Keratinocyte (primary cell): ENCODE measurements around the gene ADM2. TPM values are rescaled to one million over a fixed set of nuclear protein-coding genes. Genes with fewer than 3 reads are reported as not detected.
"Not testable (repeated sequence)": the region's sequence is repeated elsewhere in the genome, so short reads cannot be mapped to it uniquely, and the experiment has no call there.

Experiments used
- DNase-seq: peaks from one replicate; pipeline ENCODE4 v3.0.0-alpha.2; 2011; ENCODE audit warnings: low read depth, missing footprints, low spot score
- FAIRE-seq: peaks from 2 replicates; lab custom pipeline; 2011; peaks lifted over from hg19 to GRCh38; lab: Jason Lieb, UNC
- H2AFZ ChIP-seq: 2 replicates; pipeline ENCODE4 v1.6.0; 2012; ENCODE audit warnings: low read length, control low read depth, inconsistent platforms; ENCODE audit not compliant: control insufficient read depth
- H3K27ac ChIP-seq: 2 replicates; pipeline ENCODE4 v1.5.1; 2011; ENCODE audit warnings: low read length; ENCODE audit not compliant: control insufficient read depth, insufficient read depth
- H3K27me3 ChIP-seq: 3 replicates; pipeline ENCODE4 v1.6.0; 2011; ENCODE audit warnings: low read length; ENCODE audit not compliant: control insufficient read depth, insufficient read depth; ENCODE audit errors: extremely low read depth
- H3K36me3 ChIP-seq, 2 experiments: 2 replicates in 1 of 2; 3 replicates in 1 of 2; pipeline ENCODE4 v1.5.1; 2011; ENCODE audit warnings: low read length in 2 of 2, mild to moderate bottlenecking in 1 of 2; ENCODE audit not compliant: control insufficient read depth in 2 of 2, insufficient read depth in 2 of 2; ENCODE audit errors: extremely low read depth in 1 of 2
- H3K4me1 ChIP-seq: 3 replicates; pipeline ENCODE4 v1.5.1; 2011; ENCODE audit warnings: low read length; ENCODE audit not compliant: control insufficient read depth, insufficient read depth; ENCODE audit errors: extremely low read depth
- H3K4me2 ChIP-seq: 3 replicates; pipeline ENCODE4 v1.6.0; 2011; ENCODE audit warnings: low read depth, low read length; ENCODE audit not compliant: control insufficient read depth, insufficient read depth; ENCODE audit errors: extremely low read depth
- H3K4me3 ChIP-seq, 3 experiments: fragments of 200-600 bp in 1 of 3; sonication (generic) in 1 of 3; 2 replicates in 2 of 3; 3 replicates in 1 of 3; pipeline ENCODE4 v1.5.1; 2011 to 2016; ENCODE audit warnings: low read length in 3 of 3, mild to moderate bottlenecking in 3 of 3, control low read depth in 2 of 3, inconsistent platforms in 1 of 3, low read depth in 1 of 3, mixed read lengths in 1 of 3, mixed run types in 1 of 3, moderate library complexity in 1 of 3; ENCODE audit not compliant: control insufficient read depth in 2 of 3, insufficient read depth in 2 of 3; ENCODE audit errors: extremely low read depth in 1 of 3
- H3K79me2 ChIP-seq: 2 replicates; pipeline ENCODE4 v1.6.0; 2012; ENCODE audit warnings: low read length; ENCODE audit not compliant: control insufficient read depth, insufficient read depth
- H3K9ac ChIP-seq: 3 replicates; pipeline ENCODE4 v1.6.0; 2011; ENCODE audit warnings: low read length; ENCODE audit not compliant: control insufficient read depth, insufficient read depth; ENCODE audit errors: extremely low read depth
- H3K9me1 ChIP-seq: 3 replicates; pipeline ENCODE4 v1.6.0; 2011; ENCODE audit warnings: low read length; ENCODE audit not compliant: control insufficient read depth, insufficient read depth; ENCODE audit errors: extremely low read depth
- H3K9me3 ChIP-seq: 2 replicates; pipeline ENCODE4 v1.5.1; 2012; ENCODE audit warnings: low read depth, low read length; ENCODE audit not compliant: control insufficient read depth
- H4K20me1 ChIP-seq: 3 replicates; pipeline ENCODE4 v1.6.0; 2011; ENCODE audit warnings: low read length; ENCODE audit not compliant: control insufficient read depth, insufficient read depth; ENCODE audit errors: extremely low read depth
- CTCF ChIP-seq, 3 experiments: IDR thresholded peaks in 1 of 3; conservative IDR thresholded peaks in 1 of 3; optimal IDR thresholded peaks in 1 of 3; 2 replicates in 2 of 3; 3 replicates in 1 of 3; pipeline versions ENCODE3 to v1.5.1; 2011; ENCODE audit warnings: low read length in 3 of 3, mild to moderate bottlenecking in 3 of 3, moderate library complexity in 2 of 3, control low read depth in 1 of 3, inconsistent platforms in 1 of 3; ENCODE audit not compliant: insufficient read depth in 2 of 3; ENCODE audit errors: extremely low read depth in 1 of 3
- EZH2 ChIP-seq: IDR thresholded peaks from one replicate; pipeline ENCODE4 v1.6.1; 2012; ENCODE audit warnings: inconsistent platforms, mild to moderate bottlenecking, low read length, moderate library complexity
- dilution Hi-C: fragments of 300-500 bp; cut with MboI; formaldehyde crosslinking; loops from one replicate; pipeline ENCODE4 v1.7.0; 2020; ENCODE audit warnings: low sequenced_read_pairs; ENCODE audit not compliant: extremely low pct_ligation_motif_present
- polyA plus RNA-seq, 5 experiments: library from polyadenylated mRNA; depleted of rRNA in 3 of 5; stranded (reverse) in 3 of 5; stranded (forward) in 1 of 5; unstranded in 1 of 5; fragments of >200 nt; gene quantifications; 1 replicate in 1 of 5; 2 replicates in 3 of 5; 3 replicates in 1 of 5; pipeline versions ENCODE4 v1.2.1 to v1.2.3, GENCODE V29; 2011 to 2012; ENCODE audit warnings: missing spikeins in 2 of 5, low read depth in 1 of 5, low replicate concordance in 1 of 5

The ADM2 gene
- polyA plus RNA-seq, 1 donor (not counting 4 experiments of a cell fraction or from before 2014, with no cell fraction given): 0.21 TPM

- peak overlapping the region; percentile 50 to 79 (median 58) for H3K4me3 ChIP-seq
- peaks cover 11% of the 10 kb centered on the region for H3K27me3 ChIP-seq
- no peak for FAIRE-seq
- H3K79me2 ChIP-seq: no peaks in the 10 kb centered on the region
- H3K36me3 ChIP-seq: peaks cover 0 to 2% of the 10 kb centered on the region in 2 experiments
- no peaks in the 10 kb centered on the region for H4K20me1 ChIP-seq
- no peak for DNase-seq
- H3K9me1 ChIP-seq: no peaks in the 10 kb centered on the region
- peaks cover 5% of the 10 kb centered on the region for H3K4me1 ChIP-seq
- no peak for TF ChIP-seq CTCF (optimal IDR thresholded peaks at IDR 0.05 in 1 of 3, IDR thresholded peaks at IDR 0.05 in 1 of 3, conservative IDR thresholded peaks at IDR 0.05 in 1 of 3; ENCODE audit: extremely low read depth in 1 of 3, insufficient read depth in 2 of 3, low read length in 3 of 3)
- no peak for TF ChIP-seq EZH2
- dilution Hi-C loops: no loop called here
- peak overlapping the region; percentile 12 for H2AFZ ChIP-seq
- H3K9ac ChIP-seq: peak overlapping the region; percentile 90
- H3K9me3 ChIP-seq: no peaks in the 10 kb centered on the region
- H3K27ac ChIP-seq: peak overlapping the region; percentile 40
- peak overlapping the region; percentile 85 for H3K4me2 ChIP-seq
Measured at GRCh38 chr22:50531962-50532674, 50.8 kb downstream of the ADM2 start.

DNA sequence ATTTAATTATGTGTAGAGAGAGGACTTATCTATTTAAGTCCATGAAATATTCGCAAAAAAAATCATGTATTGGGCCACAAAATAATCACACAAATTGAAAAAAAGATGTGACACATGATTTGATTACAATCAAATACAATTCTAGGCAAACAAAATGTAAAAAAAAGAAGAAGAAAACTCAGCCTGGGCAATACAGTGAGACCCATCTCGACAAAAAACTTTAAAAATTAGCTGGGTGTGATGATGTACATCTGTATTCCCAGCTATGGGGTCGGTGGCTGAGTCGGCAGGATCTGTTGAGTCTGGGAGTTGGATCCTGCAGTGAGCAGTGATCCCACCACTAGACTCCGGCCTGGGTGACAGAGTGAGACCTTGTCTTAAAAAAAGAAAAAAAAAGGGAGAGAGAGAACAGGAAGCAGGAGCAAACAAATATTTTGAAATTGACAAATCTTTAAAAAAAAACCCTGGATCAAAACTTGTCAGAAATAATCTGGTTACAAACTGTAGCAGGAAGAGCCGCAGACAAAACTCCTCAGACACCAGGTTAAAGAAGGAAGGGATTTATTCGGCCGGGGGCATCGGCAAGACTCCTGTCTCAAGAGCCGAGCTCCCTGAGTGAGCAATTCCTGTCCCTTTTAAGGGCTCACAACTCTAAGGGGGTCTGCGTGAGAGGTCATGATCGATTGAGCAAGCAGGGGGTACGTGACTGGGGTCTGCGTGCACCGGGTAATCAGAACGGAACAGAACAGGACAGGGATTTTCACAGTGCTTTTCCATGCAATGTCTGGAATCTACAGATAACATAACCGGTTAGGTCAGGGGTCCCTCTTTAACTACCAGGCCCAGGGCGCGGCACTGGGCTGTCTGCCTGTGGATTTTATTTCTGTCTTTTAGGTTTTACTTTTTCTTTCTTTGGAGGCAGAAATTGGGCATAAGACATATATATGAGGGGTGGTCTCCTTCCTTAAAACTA, 51.8 kb downstream of the ADM2 start:
- FAIRE-seq (no peak), DNase-seq (no peak)
- no peak overlapping the region for H3K9ac ChIP-seq
- no peak for TF ChIP-seq EZH2
- no peak for TF ChIP-seq CTCF (optimal IDR thresholded peaks at IDR 0.05 in 1 of 3, IDR thresholded peaks at IDR 0.05 in 1 of 3, conservative IDR thresholded peaks at IDR 0.05 in 1 of 3; ENCODE audit: extremely low read depth in 1 of 3, insufficient read depth in 2 of 3, low read length in 3 of 3)
- no peaks in the 10 kb centered on the region for H3K9me1 ChIP-seq
- peaks cover 7% of the 10 kb centered on the region for H3K4me1 ChIP-seq
- H3K27me3 ChIP-seq: peaks cover 11% of the 10 kb centered on the region
- H4K20me1 ChIP-seq: no peaks in the 10 kb centered on the region
- dilution Hi-C loops: no loop called here
- H2AFZ ChIP-seq: no peak overlapping the region
- no peak overlapping the region for H3K4me3 ChIP-seq
- no peaks in the 10 kb centered on the region for H3K9me3 ChIP-seq
- peaks cover 0 to 2% of the 10 kb centered on the region in 2 experiments for H3K36me3 ChIP-seq
- H3K79me2 ChIP-seq: no peaks in the 10 kb centered on the region
- H3K4me2 ChIP-seq: no peak overlapping the region
- no peak overlapping the region for H3K27ac ChIP-seq

DNA sequence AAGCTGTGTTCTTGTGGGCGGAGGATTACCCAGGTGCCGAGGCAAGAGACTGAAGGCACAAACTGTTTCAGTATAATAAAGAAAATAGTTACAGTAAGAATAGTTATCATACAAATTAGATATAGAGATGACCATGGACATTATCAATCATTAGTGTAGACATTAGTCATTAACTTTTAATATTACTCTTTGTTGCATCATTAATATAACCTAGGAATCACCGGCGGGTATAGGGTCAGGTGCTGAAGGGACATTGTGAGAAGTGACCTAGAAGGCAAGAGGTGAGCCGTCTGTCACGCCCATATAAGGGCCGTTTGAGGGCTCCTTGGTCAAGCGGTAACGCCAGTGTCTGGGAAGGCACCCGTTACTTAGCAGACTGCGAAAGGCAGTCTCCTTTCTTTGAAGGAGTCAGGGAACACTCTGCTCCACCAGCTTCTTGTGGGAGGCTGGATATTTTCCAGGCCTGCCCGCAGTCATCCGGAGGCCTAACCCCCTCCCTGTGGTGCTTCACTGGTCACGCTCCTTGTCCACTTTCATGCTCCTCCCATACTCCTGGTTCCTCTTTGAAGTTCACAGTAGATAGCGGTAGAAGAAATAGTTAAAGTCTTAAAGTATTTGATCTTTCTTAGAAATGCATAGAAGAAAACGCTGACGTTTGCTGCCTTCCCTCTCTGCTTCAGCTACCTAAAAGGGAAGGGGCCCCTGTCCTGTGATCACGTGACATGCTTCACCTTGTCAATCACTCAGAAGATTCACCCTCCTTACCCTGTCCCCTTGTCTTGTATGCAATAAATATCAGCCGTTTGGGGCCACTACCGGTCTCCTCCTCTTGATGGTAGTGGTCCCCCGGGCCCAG, 52.7 kb downstream of the ADM2 start:
- not testable (repeated sequence) for H3K27ac ChIP-seq, H3K9ac ChIP-seq, H4K20me1 ChIP-seq

More for the DNA sequence above, 52.7 kb downstream of the ADM2 start:
- dilution Hi-C loops, H3K9me1 ChIP-seq, H3K36me3 ChIP-seq, H3K4me3 ChIP-seq, H3K79me2 ChIP-seq, DNase-seq, H3K9me3 ChIP-seq, H3K4me2 ChIP-seq, FAIRE-seq, H2AFZ ChIP-seq: not testable (repeated sequence)
- peaks cover 11% of the 10 kb centered on the region for H3K27me3 ChIP-seq
- H3K4me1 ChIP-seq: peaks cover 14% of the 10 kb centered on the region
